ENCODE data around the gene YWHAG.
"Not testable (repeated sequence)": the region's sequence is repeated elsewhere in the genome, so short reads cannot be mapped to it uniquely, and the experiment has no call there.

Gene YWHAG

GRCh38 chr7:76358481-76359110, at the start of gene YWHAG:
Gene YWHAG (minus strand): TSS chr7:76358991. CDS start chr7:76358808, 183 bp downstream.
- in situ Hi-C loops (cut with HindIII; ENCODE audit: low sequenced_read_pairs) = no loop called here

- in situ Hi-C loops (cut with HindIII; ENCODE audit: low sequenced_read_pairs) = no loop called here
Observed at GRCh38 chr7:76408121-76408560, 49.4 kb upstream of the YWHAG start.

GRCh38 chr7:76407718-76408117, 48.9 kb upstream of the YWHAG start:
- in situ Hi-C loops (cut with HindIII; ENCODE audit: low sequenced_read_pairs) = no loop called here

- in situ Hi-C loops (cut with HindIII; ENCODE audit: low sequenced_read_pairs) = no loop called here
Observed at GRCh38 chr7:76405738-76406137, 46.9 kb upstream of the YWHAG start.

- in situ Hi-C loops (cut with HindIII; ENCODE audit: low sequenced_read_pairs) = no loop called here
Observed at GRCh38 chr7:76403780-76404494, 45.1 kb upstream of the YWHAG start.

- in situ Hi-C loops (cut with HindIII; ENCODE audit: low sequenced_read_pairs) = not testable (repeated sequence)
Observed at GRCh38 chr7:76403097-76403496, 44.3 kb upstream of the YWHAG start.

- in situ Hi-C loops (cut with HindIII; ENCODE audit: low sequenced_read_pairs) = no loop called here
Observed at GRCh38 chr7:76400248-76400647, 41.5 kb upstream of the YWHAG start.

GRCh38 chr7:76397409-76398183, 38.8 kb upstream of the YWHAG start:
- in situ Hi-C loops (cut with HindIII; ENCODE audit: low sequenced_read_pairs) = no loop called here

GRCh38 chr7:76396864-76397263, 38.1 kb upstream of the YWHAG start:
- in situ Hi-C loops (cut with HindIII; ENCODE audit: low sequenced_read_pairs) = no loop called here

- in situ Hi-C loops (cut with HindIII; ENCODE audit: low sequenced_read_pairs) = no loop called here
Observed at GRCh38 chr7:76395965-76396726, 37.4 kb upstream of the YWHAG start.

- in situ Hi-C loops (cut with HindIII; ENCODE audit: low sequenced_read_pairs) = not testable (repeated sequence)
Observed at GRCh38 chr7:76395605-76395964, 36.8 kb upstream of the YWHAG start.

- in situ Hi-C loops (cut with HindIII; ENCODE audit: low sequenced_read_pairs) = no loop called here
Observed at GRCh38 chr7:76394957-76395356, 36.2 kb upstream of the YWHAG start.

- in situ Hi-C loops (cut with HindIII; ENCODE audit: low sequenced_read_pairs) = no loop called here
Observed at GRCh38 chr7:76393116-76394031, 34.6 kb upstream of the YWHAG start.

GRCh38 chr7:76392531-76393115, 33.8 kb upstream of the YWHAG start:
- in situ Hi-C loops (cut with HindIII; ENCODE audit: low sequenced_read_pairs) = no loop called here

- in situ Hi-C loops (cut with HindIII; ENCODE audit: low sequenced_read_pairs) = no loop called here
Observed at GRCh38 chr7:76390092-76390491, 31.3 kb upstream of the YWHAG start.

GRCh38 chr7:76387789-76388188, 29.0 kb upstream of the YWHAG start:
- in situ Hi-C loops (cut with HindIII; ENCODE audit: low sequenced_read_pairs) = not testable (repeated sequence)

GRCh38 chr7:76386691-76387260, 28.0 kb upstream of the YWHAG start:
- in situ Hi-C loops (cut with HindIII; ENCODE audit: low sequenced_read_pairs) = no loop called here

- in situ Hi-C loops (cut with HindIII; ENCODE audit: low sequenced_read_pairs) = no loop called here
Observed at GRCh38 chr7:76383089-76383944, 24.5 kb upstream of the YWHAG start.

All from DLD1 (cell line).